Tibial artery (tissue), 4 donors: ENCODE results near the gene TRMU.
A peak's percentile ranks its signal among the peaks of the same experiment; 100 is the strongest.

ENCODE experiments used
- DNase-seq, 2 donors: peaks; one replicate each; pipeline ENCODE4 v3.0.0-alpha.2; 2019
- H3K27ac ChIP-seq, 2 donors: fragments of 200-600 bp; sonication (generic) in 1 of 2; 1 replicate in 1 of 2; 2 replicates in 1 of 2; pipeline ENCODE4 v1.5.1; 2018 to 2019; ENCODE audit warnings: mild to moderate bottlenecking in 1 of 2
- H3K27me3 ChIP-seq, 2 donors: fragments of 200-600 bp; sonication (generic) in 1 of 2; one replicate each; pipeline versions ENCODE4 v1.5.1 to v1.6.0; 2016 to 2019
- H3K36me3 ChIP-seq, 3 donors: fragments of 200-600 bp; sonication (generic) in 2 of 3; one replicate each; pipeline ENCODE4 v1.5.1; 2016 to 2019; ENCODE audit warnings: mild to moderate bottlenecking in 2 of 3
- H3K4me1 ChIP-seq, 4 donors: fragments of 200-600 bp; sonication (generic) in 2 of 4; 1 replicate in 3 of 4; 2 replicates in 1 of 4; pipeline ENCODE4 v1.5.1; 2016 to 2019
- H3K4me3 ChIP-seq, 2 donors: fragments of 200-600 bp; sonication (generic) in 1 of 2; 1 replicate in 1 of 2; 2 replicates in 1 of 2; pipeline ENCODE4 v1.5.1; 2018 to 2019; ENCODE audit warnings: mild to moderate bottlenecking in 2 of 2
- H3K9me3 ChIP-seq, 3 donors: fragments of 200-600 bp; sonication (generic) in 1 of 3; one replicate each; pipeline ENCODE4 v1.5.1; 2016 to 2019
- intact Hi-C: fragments of 100-400 bp; cut with DNase I; formaldehyde crosslinking; loops from one replicate; pipeline ENCODE4 v1.15.0; 2023; ENCODE audit warnings: low total_unique reads
- TF ChIP-seq, protein P1 (sequence below), 2 experiments: fragments of 200-600 bp in 1 of 2; fragments of 450-650 bp in 1 of 2; IDR thresholded peaks; one replicate each; pipeline ENCODE4 v1.5.1; 2017 to 2019; ENCODE audit warnings: antibody characterized with exemption in 2 of 2, mild to moderate bottlenecking in 1 of 2, moderate library complexity in 1 of 2

Gene TRMU

DNA sequence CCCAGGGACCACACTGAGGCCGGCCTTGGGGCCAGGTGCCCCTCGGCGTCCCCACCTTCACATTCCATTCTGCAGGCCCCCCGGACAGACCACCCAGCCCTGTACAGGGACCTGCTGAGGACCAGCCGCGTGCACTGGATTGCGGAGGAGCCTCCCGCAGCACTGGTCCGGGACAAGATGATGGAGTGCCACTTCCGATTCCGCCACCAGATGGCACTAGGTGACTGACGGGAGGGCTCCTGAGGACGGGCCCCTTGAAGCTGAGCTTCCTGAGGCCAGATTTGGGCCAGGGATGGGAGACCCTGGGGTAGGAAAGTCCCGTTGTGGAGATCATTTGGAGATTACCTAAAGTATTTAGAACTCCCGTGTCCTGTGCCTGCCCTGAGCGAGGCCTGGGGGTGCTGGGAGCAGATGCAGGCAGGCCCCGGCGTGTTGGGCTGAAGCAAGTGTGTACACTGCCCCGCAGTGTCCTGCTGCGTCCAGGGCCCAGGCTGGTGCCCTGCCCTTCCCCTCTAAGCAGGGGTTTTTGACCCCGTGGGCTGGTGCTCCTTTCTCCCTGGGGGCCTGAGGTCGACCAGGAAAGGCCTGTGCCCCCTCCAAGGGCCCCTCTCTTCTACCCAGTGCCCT lies 20.0 kb downstream of the TRMU start:
- H3K27me3 ChIP-seq: no peaks in the 10 kb centered on the region
- H3K9me3 ChIP-seq: no peaks in the 10 kb centered on the region
- H3K4me1 ChIP-seq: no peaks in the 10 kb centered on the region
- intact Hi-C loops: no loop called here
- H3K36me3 ChIP-seq: peaks cover 50 to 90% (median 72%) of the 10 kb centered on the region in 3 donors
- H3K27ac ChIP-seq: no peak overlapping the region
- no peak overlapping the region for H3K4me3 ChIP-seq
- DNase-seq: peak in 1 of 2 donors; percentile 45
- TF ChIP-seq, protein P1, sequence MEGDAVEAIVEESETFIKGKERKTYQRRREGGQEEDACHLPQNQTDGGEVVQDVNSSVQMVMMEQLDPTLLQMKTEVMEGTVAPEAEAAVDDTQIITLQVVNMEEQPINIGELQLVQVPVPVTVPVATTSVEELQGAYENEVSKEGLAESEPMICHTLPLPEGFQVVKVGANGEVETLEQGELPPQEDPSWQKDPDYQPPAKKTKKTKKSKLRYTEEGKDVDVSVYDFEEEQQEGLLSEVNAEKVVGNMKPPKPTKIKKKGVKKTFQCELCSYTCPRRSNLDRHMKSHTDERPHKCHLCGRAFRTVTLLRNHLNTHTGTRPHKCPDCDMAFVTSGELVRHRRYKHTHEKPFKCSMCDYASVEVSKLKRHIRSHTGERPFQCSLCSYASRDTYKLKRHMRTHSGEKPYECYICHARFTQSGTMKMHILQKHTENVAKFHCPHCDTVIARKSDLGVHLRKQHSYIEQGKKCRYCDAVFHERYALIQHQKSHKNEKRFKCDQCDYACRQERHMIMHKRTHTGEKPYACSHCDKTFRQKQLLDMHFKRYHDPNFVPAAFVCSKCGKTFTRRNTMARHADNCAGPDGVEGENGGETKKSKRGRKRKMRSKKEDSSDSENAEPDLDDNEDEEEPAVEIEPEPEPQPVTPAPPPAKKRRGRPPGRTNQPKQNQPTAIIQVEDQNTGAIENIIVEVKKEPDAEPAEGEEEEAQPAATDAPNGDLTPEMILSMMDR (IDR thresholded peaks at IDR 0.05): peak; percentile 52

DNA sequence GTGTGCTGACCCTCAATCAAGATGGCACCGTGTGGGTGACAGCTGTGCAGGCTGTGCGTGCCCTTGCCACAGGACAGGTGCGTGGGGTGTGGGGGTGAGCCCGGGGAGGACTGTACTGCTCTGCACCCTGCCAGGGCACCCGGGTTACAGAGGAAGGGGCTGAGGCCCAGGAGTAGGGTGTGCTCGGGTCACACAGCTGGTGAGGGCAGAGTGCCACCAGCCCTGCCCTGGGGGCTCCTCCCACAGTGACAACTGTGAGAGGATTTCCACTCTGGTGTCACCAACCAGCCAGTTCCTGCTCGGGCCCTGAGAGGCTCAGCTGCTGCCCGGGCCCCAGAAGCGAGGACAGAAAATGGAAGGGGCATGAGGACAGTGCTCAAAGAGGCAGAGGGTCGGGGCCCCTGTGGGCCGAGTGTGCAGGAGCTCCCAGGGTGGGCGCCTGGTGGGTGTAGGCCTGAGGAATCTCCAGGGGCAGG lies 20.5 kb downstream of the TRMU start:
- peaks cover 45 to 85% (median 66%) of the 10 kb centered on the region in 3 donors for H3K36me3 ChIP-seq

DNA sequence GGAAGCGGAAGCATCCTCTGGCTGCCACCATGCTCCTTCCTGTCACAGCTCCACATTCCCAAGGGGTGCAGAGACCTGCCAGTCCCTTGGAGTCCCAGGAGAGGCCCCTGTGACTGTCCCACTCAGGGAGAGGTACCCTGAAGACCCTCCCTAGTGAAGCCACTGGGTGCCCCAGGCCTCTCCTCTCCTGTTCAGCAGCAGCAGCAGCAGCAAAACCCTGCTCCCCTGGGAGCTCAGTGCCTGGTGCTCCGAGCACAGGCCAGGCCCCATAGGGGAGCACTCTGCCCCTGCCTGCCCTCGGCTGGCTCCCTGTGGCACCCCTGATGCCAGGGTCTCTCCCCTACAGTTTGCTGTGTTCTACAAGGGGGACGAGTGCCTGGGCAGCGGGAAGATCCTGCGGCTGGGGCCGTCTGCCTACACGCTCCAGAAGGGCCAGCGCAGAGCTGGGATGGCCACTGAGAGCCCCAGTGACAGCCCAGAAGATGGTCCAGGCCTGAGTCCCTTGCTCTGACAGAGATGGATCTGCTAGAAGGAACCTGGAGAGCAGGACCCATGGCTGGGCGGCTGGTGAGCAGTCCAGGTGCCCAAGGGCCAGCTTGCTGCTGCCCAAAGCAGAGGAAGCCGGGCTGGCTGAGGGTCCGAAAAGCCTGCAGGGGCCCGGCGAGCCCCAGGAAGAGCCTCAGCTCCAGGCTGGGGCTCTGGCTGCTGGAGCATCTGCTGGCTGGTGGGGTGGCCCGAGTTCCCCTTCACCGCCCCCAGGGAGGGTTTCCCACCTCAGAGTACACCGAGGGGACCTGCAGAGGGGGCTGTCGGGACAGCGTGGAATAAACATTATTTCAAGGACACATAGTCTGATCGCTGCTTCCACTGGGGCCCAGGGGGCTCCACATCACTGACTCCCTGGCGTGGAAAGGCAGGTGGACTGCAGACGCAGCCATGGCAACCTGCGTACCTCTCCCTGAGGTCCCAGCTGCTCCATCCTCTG lies 21.3 kb downstream of the TRMU start:
- TF ChIP-seq, protein P1 (IDR thresholded peaks at IDR 0.05): no peak
- Histone ChIP-seq H3K36me3 (peaks cover 37 to 77% (median 59%) of the 10 kb centered on the region in 3 donors), H3K27ac (no peak overlapping the region), H3K27me3 (no peaks in the 10 kb centered on the region), H3K4me1 (no peaks in the 10 kb centered on the region), H3K9me3 (no peaks in the 10 kb centered on the region), H3K4me3 (no peak overlapping the region)
- intact Hi-C loops: no loop called here
- no peak for DNase-seq

More for the DNA sequence above, 20.5 kb downstream of the TRMU start:
- no peak overlapping the region for H3K4me3 ChIP-seq
- H3K27ac ChIP-seq: no peak overlapping the region
- intact Hi-C loops: no loop called here
- no peak for DNase-seq
- H3K27me3 ChIP-seq: no peaks in the 10 kb centered on the region
- TF ChIP-seq, protein P1 (IDR thresholded peaks at IDR 0.05): no peak
- H3K9me3 ChIP-seq: no peaks in the 10 kb centered on the region
- H3K4me1 ChIP-seq: no peaks in the 10 kb centered on the region

DNA sequence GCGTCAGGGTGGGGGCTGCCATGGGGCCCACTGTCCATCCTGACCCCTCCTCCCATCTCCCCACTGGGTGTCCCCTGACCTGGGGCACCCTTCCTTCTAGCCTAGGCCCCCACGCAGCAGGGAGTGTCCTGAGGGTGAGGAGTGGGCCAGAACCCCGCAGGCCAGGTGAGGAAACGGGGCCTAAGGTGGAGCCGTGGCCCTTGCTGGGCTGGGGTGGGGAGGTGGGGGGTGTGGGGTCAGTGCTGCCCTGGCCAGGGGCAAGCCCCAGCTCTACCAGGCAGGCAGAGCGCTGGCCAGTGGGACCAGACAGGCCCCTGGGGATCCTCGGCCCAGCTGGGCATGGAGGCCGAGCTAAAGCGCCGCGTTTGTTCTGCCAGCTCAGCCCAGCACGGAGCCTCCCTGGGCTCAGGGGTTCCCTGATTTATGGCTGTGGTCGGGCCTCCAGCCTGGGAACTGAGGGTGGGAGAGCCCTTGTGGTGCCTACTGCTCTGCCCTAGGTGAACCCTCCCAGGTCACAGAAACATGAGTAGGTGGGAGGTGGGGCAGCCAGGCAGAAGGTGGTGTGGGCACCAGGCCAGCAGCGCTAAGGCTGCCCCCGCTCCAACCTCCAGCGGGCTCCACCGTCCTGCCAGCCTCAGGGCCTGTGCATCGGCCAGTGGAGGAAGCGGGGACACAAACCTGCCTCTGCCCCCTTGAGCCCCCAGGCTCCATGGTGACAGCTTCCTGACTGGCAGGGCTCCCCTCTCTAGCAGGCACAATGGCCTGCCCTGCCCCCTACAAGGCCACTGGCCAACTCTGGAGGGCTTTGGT lies 22.4 kb downstream of the TRMU start:
- Histone ChIP-seq H3K27me3 (no peaks in the 10 kb centered on the region), H3K27ac (no peak overlapping the region), H3K4me1 (no peaks in the 10 kb centered on the region), H3K4me3 (no peak overlapping the region), H3K9me3 (no peaks in the 10 kb centered on the region), H3K36me3 (peaks cover 26 to 66% (median 47%) of the 10 kb centered on the region in 3 donors)
- TF ChIP-seq, protein P1 (IDR thresholded peaks at IDR 0.05): no peak
- intact Hi-C loops: no loop called here
- no peak for DNase-seq

DNA sequence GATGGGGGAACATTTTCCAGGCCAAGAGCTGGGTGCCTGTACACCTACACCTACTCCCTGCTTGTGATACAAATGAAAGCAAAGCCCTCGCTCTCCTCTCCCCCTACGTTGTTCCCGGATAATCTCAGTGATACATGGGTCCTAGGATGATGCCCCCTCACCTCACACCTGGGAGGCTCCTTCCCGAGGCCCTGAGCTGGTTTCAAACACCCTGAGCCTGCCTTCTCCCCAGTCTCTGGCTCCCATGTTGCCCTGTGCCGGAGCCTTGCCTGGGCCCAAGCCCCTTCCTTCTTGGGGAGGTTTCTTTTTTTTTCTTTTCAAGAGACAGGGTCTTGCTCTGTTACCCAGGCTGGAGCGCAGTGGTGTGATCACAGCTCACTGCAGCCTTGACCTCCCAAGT lies 23.3 kb downstream of the TRMU start:
- TF ChIP-seq, protein P1 (IDR thresholded peaks at IDR 0.05): no peak
- DNase-seq: no peak
- Histone ChIP-seq H3K27me3 (no peaks in the 10 kb centered on the region), H3K4me3 (no peak overlapping the region), H3K36me3 (peaks cover 18 to 60% (median 39%) of the 10 kb centered on the region in 3 donors), H3K27ac (no peak overlapping the region), H3K9me3 (no peaks in the 10 kb centered on the region), H3K4me1 (no peaks in the 10 kb centered on the region)
- intact Hi-C loops: no loop called here
